Heart right ventricle (tissue), 16 donors: ENCODE data around the gene GPC5. TPM values are rescaled to one million over a fixed set of nuclear protein-coding genes. Genes with fewer than 3 reads are reported as not detected.
A peak's percentile ranks its signal among the peaks of the same experiment; 100 is the strongest.

Experiments
- ATAC-seq, 8 donors: fragments of 200-7000 bp; cut with Tn5 transposase; one replicate each; pipeline ENCODE4 v1.9.1; 2020; ENCODE audit warnings: mild to moderate bottlenecking in 8 of 8, moderate library complexity in 8 of 8, moderate number of reproducible peaks in 1 of 8
- DNase-seq, 2 donors: peaks; one replicate each; pipeline ENCODE4 v3.0.0-alpha.2; 2020
- H3K27ac ChIP-seq, 10 donors: fragments of 200-600 bp; sonication (generic) in 2 of 10; one replicate each; pipeline versions ENCODE4 v1.5.0 to v1.8.0; 2020 to 2022; ENCODE audit warnings: mild to moderate bottlenecking in 3 of 10
- H3K27me3 ChIP-seq, 7 donors: fragments of 200-600 bp; one replicate each; pipeline ENCODE4 v1.8.0; 2021 to 2022; ENCODE audit warnings: mild to moderate bottlenecking in 2 of 7
- H3K36me3 ChIP-seq, 9 donors: fragments of 200-600 bp; sonication (generic) in 1 of 9; one replicate each; pipeline versions ENCODE4 v1.5.0 to v1.8.0; 2020 to 2022; ENCODE audit warnings: mild to moderate bottlenecking in 2 of 9
- H3K4me1 ChIP-seq, 9 donors: fragments of 200-600 bp; sonication (generic) in 1 of 9; one replicate each; pipeline versions ENCODE4 v1.5.0 to v1.8.0; 2020 to 2022; ENCODE audit warnings: mild to moderate bottlenecking in 4 of 9
- H3K4me3 ChIP-seq, 10 donors: fragments of 200-600 bp; sonication (generic) in 2 of 10; one replicate each; pipeline versions ENCODE4 v1.5.0 to v1.8.0; 2020 to 2022; ENCODE audit warnings: mild to moderate bottlenecking in 7 of 10, moderate library complexity in 2 of 10
- H3K9me3 ChIP-seq, 11 donors: fragments of 200-600 bp in 10 of 11; sonication (generic) in 2 of 11; one replicate each; pipeline versions ENCODE4 v1.5.0 to v1.8.0; 2013 to 2022; ENCODE audit warnings: mild to moderate bottlenecking in 2 of 11, control low read depth in 1 of 11, moderate library complexity in 1 of 11
- CTCF ChIP-seq, 9 donors: fragments of 200-600 bp; sonication (generic) in 2 of 9; IDR thresholded peaks; one replicate each; pipeline versions ENCODE4 v1.5.0 to v1.8.0; 2021 to 2022; ENCODE audit warnings: antibody characterized with exemption in 9 of 9, mild to moderate bottlenecking in 5 of 9, moderate library complexity in 1 of 9
- WGBS, 2 donors: extraction: QIAGEN DNeasy Blood & Tissue Kit; methylation state at CpG; one replicate each; pipeline ENCODE4 v1.1.7; 2013; ENCODE audit warnings: inconsistent platforms in 1 of 2; 5-methylcytosine and 5-hydroxymethylcytosine counted together
- intact Hi-C, 10 donors: fragments of 100-400 bp; cut with DNase I; formaldehyde crosslinking; loops; one replicate each; pipeline versions ENCODE4 v1.11.1 to v1.14.2; 2022
- polyA plus RNA-seq, 2 donors: library from polyadenylated mRNA; stranded (reverse); fragments of 200-250 nt; gene quantifications; one replicate each; pipeline ENCODE4 v1.2.3, GENCODE V29; 2013
- total RNA-seq, 10 donors: library from RNA; stranded (reverse); fragmentation: NEBNext Ultra II Directional in 3 of 10; extraction: Animal tissue kit (Norgen Biotek cat#: 25700) in 3 of 10; gene quantifications; one replicate each; pipeline versions ENCODE4 v1.2.1 to v1.2.4, GENCODE V29; 2021 to 2023
- donor health status: Arrhythmogenic right ventricular cardiomyopathy.
- donor health status: ischemic (EF 13 %, LVEDD 7.1; RV severe dilation, severe dysfunction).
- donor health status: healthy with polysubstance abuse.
- donor health status: DM: no; HTN: yes; CAD: no.
- donor health status: DM: no; HTN: no; CAD: no.
- donor health status: ischemic (EF 25% LVEDD 6.9; RV normal size, moderate dysfunction).
- donor health status: ischemic (EF 25% LVEDD 5.7; RV mildly dilated, moderate dysfunction).
- donor health status: healthy.
- donor health status: DM: yes; HTN: yes; CAD: no.
- donor health status: Ischemic cardiomyopathy.
- donor health status: ischemic (EF 35%, LVEDD 5.7; RV mildly dilated, moderate dysfunction).
- donor health status: nonischemic (EF 11% LVEDD 7.7; RV severe dilation, severe dysfunction).
- donor health status: DM: yes; HTN: yes; CAD: no.
- donor health status: PGD.
- donor health status: ischemic (EF 29% LVEDD 5.4; RV normal size, mild dysfunction).
- donor health status: nonischemic (EF 23%, LVEDD 6.1; RV moderate dilation, normal function).

The GPC5 gene
- total and polyA plus RNA-seq, 12 donors = 0.01 to 3.5 (median 0.70) TPM; not detected in 1

GRCh38 chr13:91643394-91643793 is 245.0 kb downstream of the GPC5 start:
- DNase-seq (no peak), ATAC-seq (no peak)
- Histone ChIP-seq H3K9me3 (no peaks in the 10 kb centered on the region), H3K4me3 (no peak overlapping the region), H3K27ac (no peak overlapping the region), H3K27me3 (no peaks in the 10 kb centered on the region), H3K36me3 (no peaks in the 10 kb centered on the region), H3K4me1 (no peaks in the 10 kb centered on the region)
- TF ChIP-seq CTCF (IDR thresholded peaks at IDR 0.05) = no peak
- intact Hi-C loops = no loop called here
- 67 to 82% methylated on average over 2 of the region's 2 CpGs for WGBS, 2 donors

DNA sequence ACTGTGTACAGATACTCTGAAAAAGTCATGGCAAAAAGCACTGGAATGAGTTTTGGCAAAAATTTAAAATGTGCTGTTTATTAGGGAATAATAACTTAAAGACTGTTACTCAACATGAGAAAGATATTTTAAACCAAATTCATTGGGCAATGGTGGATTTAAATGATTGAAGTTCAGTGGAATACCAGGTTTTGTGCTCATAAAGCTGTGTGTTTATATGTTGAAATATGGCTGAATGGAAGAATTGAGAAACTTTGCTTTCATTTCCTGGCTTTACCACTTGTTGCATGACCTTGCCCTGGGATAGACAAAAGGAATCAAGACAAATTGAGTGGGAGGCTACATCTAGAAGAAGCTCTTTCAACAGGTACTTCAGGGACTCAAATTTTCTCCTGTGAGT is 246.4 kb downstream of the GPC5 start:
- no peaks in the 10 kb centered on the region for H3K4me1 ChIP-seq
- H3K36me3 ChIP-seq = no peaks in the 10 kb centered on the region
- H3K27me3 ChIP-seq = no peaks in the 10 kb centered on the region
- intact Hi-C loops = no loop called here
- DNase-seq = no peak
- H3K4me3 ChIP-seq = no peak overlapping the region
- no peak overlapping the region for H3K27ac ChIP-seq
- no peak for ATAC-seq
- no peaks in the 10 kb centered on the region for H3K9me3 ChIP-seq
- TF ChIP-seq CTCF (IDR thresholded peaks at IDR 0.05) = no peak

DNA sequence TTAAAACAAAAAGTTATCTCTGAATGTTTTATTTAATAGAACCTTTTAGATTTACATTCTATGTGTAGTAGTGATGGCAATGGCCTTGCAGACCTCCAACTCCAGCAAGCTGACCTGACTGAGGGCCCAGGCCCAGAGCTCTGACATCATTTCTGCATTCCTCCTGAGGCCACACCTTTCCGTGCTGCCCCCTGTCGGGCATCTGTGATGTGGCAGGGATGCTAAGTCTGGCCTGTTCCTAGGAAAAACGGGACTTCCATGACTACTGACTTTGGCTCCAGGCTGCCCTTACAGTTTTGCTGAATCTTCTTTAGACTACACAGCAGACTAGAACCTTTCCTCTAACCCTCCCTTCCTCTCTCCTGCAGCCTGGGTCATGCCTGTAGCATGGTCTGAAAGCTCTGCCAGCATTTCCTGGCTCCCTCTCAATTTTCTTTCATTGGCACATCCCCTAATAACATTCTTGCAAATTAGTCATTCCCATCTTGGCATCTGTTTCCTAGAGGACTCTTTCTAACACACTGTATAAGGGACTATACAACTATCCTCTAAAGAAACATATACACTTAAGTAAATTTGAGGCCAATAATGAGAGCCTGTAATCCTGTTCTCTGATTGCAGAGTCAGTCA is 249.1 kb downstream of the GPC5 start:
- Histone ChIP-seq H3K36me3 (no peaks in the 10 kb centered on the region), H3K4me3 (no peak overlapping the region), H3K27me3 (no peaks in the 10 kb centered on the region), H3K27ac (no peak overlapping the region), H3K4me1 (no peaks in the 10 kb centered on the region), H3K9me3 (no peaks in the 10 kb centered on the region)
- ATAC-seq (peak in 7 of 8 donors; percentile 42 to 91 (median 69)), DNase-seq (peak; percentile 9 to 14)
- TF ChIP-seq CTCF (IDR thresholded peaks at IDR 0.05) = peak in 8 of 9 donors; percentile 5 to 42 (median 24)
- 24 to 46% methylated on average over 3 of the region's 3 CpGs for WGBS, 2 donors
- intact Hi-C loops = no loop called here

DNA sequence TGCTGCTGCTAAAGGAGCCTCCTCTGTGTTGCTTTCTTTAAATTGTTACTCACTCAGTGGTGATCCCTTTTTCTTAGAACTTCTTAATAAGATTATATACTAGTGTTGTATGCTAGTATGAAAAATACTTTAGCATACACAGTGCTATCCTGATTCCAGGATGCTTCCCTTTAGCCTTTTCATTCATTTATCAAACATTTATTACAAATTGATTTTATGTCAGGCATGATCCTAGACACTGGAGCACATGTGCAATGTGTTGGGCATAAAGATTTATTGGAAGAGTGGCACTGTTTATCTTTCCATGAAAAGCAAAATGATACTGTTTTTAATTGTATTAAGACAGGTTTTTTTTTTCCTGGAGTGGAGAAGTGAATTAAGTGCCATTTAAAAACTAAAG is 249.6 kb downstream of the GPC5 start:
- Histone ChIP-seq H3K9me3 (no peaks in the 10 kb centered on the region), H3K4me3 (no peak overlapping the region), H3K36me3 (no peaks in the 10 kb centered on the region), H3K27ac (no peak overlapping the region), H3K27me3 (no peaks in the 10 kb centered on the region), H3K4me1 (no peaks in the 10 kb centered on the region)
- intact Hi-C loops = no loop called here
- no peak for TF ChIP-seq CTCF (IDR thresholded peaks at IDR 0.05)
- no peak for DNase-seq
- ATAC-seq = no peak
